ENCODE measurements around the gene SNU13.

Gene SNU13

DNA sequence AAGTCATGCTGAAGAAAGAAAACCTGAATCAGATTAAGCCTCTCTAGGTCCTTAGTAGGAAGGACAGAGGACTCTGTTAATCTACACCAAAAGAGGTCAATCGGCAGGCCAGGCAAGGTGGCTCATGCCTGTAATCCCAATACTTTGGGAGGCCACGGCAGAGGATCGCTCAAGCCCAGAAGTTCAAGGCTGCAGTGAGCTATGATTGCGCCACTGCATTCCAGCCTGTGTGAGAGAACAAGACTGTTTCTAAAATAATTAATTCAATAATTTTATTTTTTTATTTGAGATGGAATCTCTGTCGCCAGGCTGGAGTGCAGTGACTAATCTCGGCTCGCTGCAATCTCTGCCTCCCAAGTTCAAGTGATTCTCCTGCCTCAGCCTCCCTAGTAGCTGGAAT, 63.1 kb downstream of the SNU13 start:
- peaks cover 82% of the 10 kb centered on the region in 2 experiments for H3K36me3 ChIP-seq (ENCODE audit: control insufficient read depth in 2 of 2, insufficient read depth in 1 of 2, low read length in 2 of 2)
- H3K9me3 ChIP-seq (ENCODE audit: control insufficient read depth, insufficient read depth, low read depth, low read length): no peaks in the 10 kb centered on the region
- 0 out of 2 replicates have a peak, but pooled peaks cover 3% of the 10 kb centered on the region for H3K4me1 ChIP-seq (ENCODE audit: control insufficient read depth, insufficient read depth, low read length)
- CTCF ChIA-PET: no interaction called here
- no peak for TF ChIP-seq ZNF501 (tag by site-specific recombination; IDR thresholded peaks at IDR 0.05)
- TF ChIP-seq ZNF544 (tag by site-specific recombination; IDR thresholded peaks at IDR 0.05): no peak
- TF ChIP-seq GLIS1 (tag by site-specific recombination; IDR thresholded peaks at IDR 0.05): no peak
- TF ChIP-seq BCL11B (tag by site-specific recombination; IDR thresholded peaks at IDR 0.05; ENCODE audit: low read depth): no peak
- TF ChIP-seq HOXD13 (CRISPR knock-in tag; IDR thresholded peaks at IDR 0.05; ENCODE audit: borderline replicate concordance): no peak
- TF ChIP-seq ZNF792 (tag by site-specific recombination; IDR thresholded peaks at IDR 0.05): no peak
- TF ChIP-seq, protein P1, sequence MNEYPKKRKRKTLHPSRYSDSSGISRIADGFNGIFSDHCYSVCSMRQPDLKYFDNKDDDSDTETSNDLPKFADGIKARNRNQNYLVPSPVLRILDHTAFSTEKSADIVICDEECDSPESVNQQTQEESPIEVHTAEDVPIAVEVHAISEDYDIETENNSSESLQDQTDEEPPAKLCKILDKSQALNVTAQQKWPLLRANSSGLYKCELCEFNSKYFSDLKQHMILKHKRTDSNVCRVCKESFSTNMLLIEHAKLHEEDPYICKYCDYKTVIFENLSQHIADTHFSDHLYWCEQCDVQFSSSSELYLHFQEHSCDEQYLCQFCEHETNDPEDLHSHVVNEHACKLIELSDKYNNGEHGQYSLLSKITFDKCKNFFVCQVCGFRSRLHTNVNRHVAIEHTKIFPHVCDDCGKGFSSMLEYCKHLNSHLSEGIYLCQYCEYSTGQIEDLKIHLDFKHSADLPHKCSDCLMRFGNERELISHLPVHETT (tag by site-specific recombination; IDR thresholded peaks at IDR 0.05): no peak
- POLR2A ChIA-PET: interaction anchor here (1.2 to 1.8 kb wide), 2 partner anchors 36 to 42 kb away, joined by 3 to 8 read pairs; partner anchors contain the start of gene PMM1
- H3K27ac ChIP-seq (ENCODE audit: extremely low read depth, low read depth, low read length): no peak overlapping the region
- no peak overlapping the region for H3K4me3 ChIP-seq (ENCODE audit: low read depth, low read length)
